ENCODE data around the gene EPHA6.

GRCh38 chr3:97698691-97699090, 884.3 kb downstream of the EPHA6 start:
- TF ChIP-seq POLR2A (IDR thresholded peaks at IDR 0.05): no peak
- TF ChIP-seq, protein P1, sequence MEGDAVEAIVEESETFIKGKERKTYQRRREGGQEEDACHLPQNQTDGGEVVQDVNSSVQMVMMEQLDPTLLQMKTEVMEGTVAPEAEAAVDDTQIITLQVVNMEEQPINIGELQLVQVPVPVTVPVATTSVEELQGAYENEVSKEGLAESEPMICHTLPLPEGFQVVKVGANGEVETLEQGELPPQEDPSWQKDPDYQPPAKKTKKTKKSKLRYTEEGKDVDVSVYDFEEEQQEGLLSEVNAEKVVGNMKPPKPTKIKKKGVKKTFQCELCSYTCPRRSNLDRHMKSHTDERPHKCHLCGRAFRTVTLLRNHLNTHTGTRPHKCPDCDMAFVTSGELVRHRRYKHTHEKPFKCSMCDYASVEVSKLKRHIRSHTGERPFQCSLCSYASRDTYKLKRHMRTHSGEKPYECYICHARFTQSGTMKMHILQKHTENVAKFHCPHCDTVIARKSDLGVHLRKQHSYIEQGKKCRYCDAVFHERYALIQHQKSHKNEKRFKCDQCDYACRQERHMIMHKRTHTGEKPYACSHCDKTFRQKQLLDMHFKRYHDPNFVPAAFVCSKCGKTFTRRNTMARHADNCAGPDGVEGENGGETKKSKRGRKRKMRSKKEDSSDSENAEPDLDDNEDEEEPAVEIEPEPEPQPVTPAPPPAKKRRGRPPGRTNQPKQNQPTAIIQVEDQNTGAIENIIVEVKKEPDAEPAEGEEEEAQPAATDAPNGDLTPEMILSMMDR (IDR thresholded peaks at IDR 0.05): no peak

All from transverse colon (tissue), 3 donors.